GM21737 (cell line): ENCODE data around the gene ILDR2.

ENCODE experiments used
- ATAC-seq: cut with Tn5 transposase; IDR thresholded peaks from one replicate; pipeline ENCODE4 v1.9.1; 2021; ENCODE audit warnings: mild to moderate bottlenecking, moderate library complexity; ENCODE audit not compliant: unreplicated experiment

Gene ILDR2

GRCh38 chr1:166925810-166926478 is 49.4 kb downstream of the ILDR2 start:
- ATAC-seq = no peak

GRCh38 chr1:166924823-166925541 is 50.4 kb downstream of the ILDR2 start:
- peak; percentile 83 for ATAC-seq

GRCh38 chr1:166920561-166921475 is 54.5 kb downstream of the ILDR2 start:
- ATAC-seq = no peak

GRCh38 chr1:166918956-166919316 is 56.4 kb downstream of the ILDR2 start:
- no peak for ATAC-seq

- ATAC-seq = no peak
Observed at GRCh38 chr1:166918088-166918955, 57.0 kb downstream of the ILDR2 start.

GRCh38 chr1:166915941-166916340 is 59.4 kb downstream of the ILDR2 start:
- ATAC-seq = no peak

- ATAC-seq = no peak
Observed at GRCh38 chr1:166915042-166915441, 60.3 kb downstream of the ILDR2 start.

GRCh38 chr1:166914111-166914510 is 61.2 kb downstream of the ILDR2 start:
- ATAC-seq = no peak

- ATAC-seq = no peak
Observed at GRCh38 chr1:166911624-166912023, 63.7 kb downstream of the ILDR2 start.

GRCh38 chr1:166910396-166910994 is 64.8 kb downstream of the ILDR2 start:
- ATAC-seq = peak; percentile 95

- ATAC-seq = no peak
Observed at GRCh38 chr1:166908942-166909341, 66.4 kb downstream of the ILDR2 start.

GRCh38 chr1:166907763-166908162 is 67.6 kb downstream of the ILDR2 start:
- no peak for ATAC-seq

GRCh38 chr1:166907051-166907450 is 68.3 kb downstream of the ILDR2 start:
- ATAC-seq = no peak

- no peak for ATAC-seq
Observed at GRCh38 chr1:166906647-166907046, 68.7 kb downstream of the ILDR2 start.

- no peak for ATAC-seq
Observed at GRCh38 chr1:166905900-166906299, 69.4 kb downstream of the ILDR2 start.

GRCh38 chr1:166905136-166905535 is 70.2 kb downstream of the ILDR2 start:
- ATAC-seq = no peak

GRCh38 chr1:166903232-166903631 is 72.1 kb downstream of the ILDR2 start:
- ATAC-seq = no peak

GRCh38 chr1:166902279-166902678 is 73.1 kb downstream of the ILDR2 start:
- ATAC-seq = no peak

- ATAC-seq = no peak
Observed at GRCh38 chr1:166900987-166901386, 74.4 kb downstream of the ILDR2 start.

GRCh38 chr1:166899769-166900168 is 75.6 kb downstream of the ILDR2 start:
- ATAC-seq = no peak
